ENCODE data around the gene NOL3.

The NOL3 gene

GRCh38 chr16:67207249-67208091 lies 37.1 kb downstream of the NOL3 start:
- DNase-seq = no peak

- DNase-seq = no peak
These were observed 38.0 kb downstream of the NOL3 start for GRCh38 chr16:67208154-67208896.

GRCh38 chr16:67209565-67209964 lies 39.2 kb downstream of the NOL3 start:
- no peak for DNase-seq

GRCh38 chr16:67210069-67210937 lies 40.0 kb downstream of the NOL3 start:
- DNase-seq = no peak

- DNase-seq = no peak
These were observed 41.3 kb downstream of the NOL3 start for GRCh38 chr16:67211674-67212073.

GRCh38 chr16:67212766-67213165 lies 42.4 kb downstream of the NOL3 start:
- DNase-seq = no peak

GRCh38 chr16:67213197-67214019 lies 43.1 kb downstream of the NOL3 start:
- no peak for DNase-seq

- DNase-seq = no peak
These were observed 45.4 kb downstream of the NOL3 start for GRCh38 chr16:67215706-67216105.

GRCh38 chr16:67216612-67217490 lies 46.5 kb downstream of the NOL3 start:
- DNase-seq = no peak

- DNase-seq = no peak
These were observed 53.7 kb downstream of the NOL3 start for GRCh38 chr16:67223992-67224391.
